HS-27A (cell line): ENCODE measurements around the gene RPL38.

Source experiments
- DNase-seq: peaks from one replicate; pipeline ENCODE4 v3.0.0-alpha.2; 2012; ENCODE audit warnings: low read depth, missing footprints

Gene RPL38

DNA sequence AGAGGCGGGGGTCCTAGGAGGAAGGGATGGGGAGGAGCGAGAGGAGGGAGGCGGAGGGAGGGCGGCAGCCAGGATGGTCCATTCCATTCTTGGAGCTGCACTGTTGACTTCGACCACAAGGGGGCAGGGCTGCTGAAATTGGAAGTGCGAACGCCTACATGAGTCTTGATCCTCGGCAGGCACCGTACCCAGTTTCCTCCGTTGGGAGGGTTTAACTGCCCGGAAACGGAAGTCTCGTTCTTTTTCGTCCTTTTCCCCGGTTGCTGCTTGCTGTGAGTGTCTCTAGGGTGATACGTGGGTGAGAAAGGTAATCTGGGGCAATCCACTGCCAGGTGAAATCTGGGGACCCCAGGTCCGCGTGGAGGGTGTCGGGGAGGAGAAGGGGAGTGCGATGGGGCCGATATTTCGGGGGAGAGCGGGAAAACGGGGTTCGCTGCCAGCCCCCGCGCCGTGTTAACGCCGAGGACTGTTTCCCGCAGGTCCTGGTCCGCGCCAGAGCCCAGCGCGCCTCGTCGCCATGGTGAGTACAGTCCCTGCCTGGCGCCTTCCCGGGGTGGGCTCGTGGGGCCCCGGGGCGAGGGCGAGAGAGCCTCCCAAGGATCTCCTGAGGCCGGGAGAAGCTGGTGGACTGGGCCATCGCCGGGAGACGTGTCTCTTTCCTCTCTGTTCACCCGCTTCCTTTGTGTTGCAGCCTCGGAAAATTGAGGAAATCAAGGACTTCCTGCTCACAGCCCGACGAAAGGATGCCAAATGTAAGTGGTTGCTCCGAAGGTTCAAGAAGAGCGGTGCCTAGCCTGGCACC, at the start of gene RPL38:
Gene RPL38, plus strand, starts transcription at position 240 of the 802 bp plus-strand sequence. Its CDS starts 278 bp downstream, at position 518.
- DNase-seq, result peak; percentile 70

- no peak for DNase-seq
Observed at GRCh38 chr17:74153821-74154430, 49.6 kb upstream of the RPL38 start.

- DNase-seq, result no peak
Observed at GRCh38 chr17:74156878-74157277, 46.6 kb upstream of the RPL38 start.

DNA sequence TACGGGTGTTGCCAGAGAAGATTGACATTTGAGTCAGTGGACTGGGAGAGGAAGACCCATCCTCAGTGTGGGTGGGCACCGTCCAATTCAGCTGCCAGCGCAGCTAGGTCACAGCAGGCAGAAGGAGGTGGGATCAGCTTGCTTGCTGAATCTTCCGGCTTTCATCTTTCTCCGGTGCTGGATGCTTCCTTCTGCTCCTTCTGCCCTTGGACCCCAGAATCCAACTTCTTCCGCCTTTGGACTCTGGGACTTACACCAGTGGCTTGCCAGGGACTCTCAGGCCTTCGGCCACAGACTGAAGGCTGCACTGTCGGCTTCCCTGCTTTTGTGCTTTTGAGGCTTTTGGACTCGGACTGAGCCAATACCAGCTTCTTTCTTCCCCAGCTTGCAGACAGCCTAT, 46.1 kb upstream of the RPL38 start:
- no peak for DNase-seq

- no peak for DNase-seq
Observed at GRCh38 chr17:74158761-74159160, 44.7 kb upstream of the RPL38 start.

DNA sequence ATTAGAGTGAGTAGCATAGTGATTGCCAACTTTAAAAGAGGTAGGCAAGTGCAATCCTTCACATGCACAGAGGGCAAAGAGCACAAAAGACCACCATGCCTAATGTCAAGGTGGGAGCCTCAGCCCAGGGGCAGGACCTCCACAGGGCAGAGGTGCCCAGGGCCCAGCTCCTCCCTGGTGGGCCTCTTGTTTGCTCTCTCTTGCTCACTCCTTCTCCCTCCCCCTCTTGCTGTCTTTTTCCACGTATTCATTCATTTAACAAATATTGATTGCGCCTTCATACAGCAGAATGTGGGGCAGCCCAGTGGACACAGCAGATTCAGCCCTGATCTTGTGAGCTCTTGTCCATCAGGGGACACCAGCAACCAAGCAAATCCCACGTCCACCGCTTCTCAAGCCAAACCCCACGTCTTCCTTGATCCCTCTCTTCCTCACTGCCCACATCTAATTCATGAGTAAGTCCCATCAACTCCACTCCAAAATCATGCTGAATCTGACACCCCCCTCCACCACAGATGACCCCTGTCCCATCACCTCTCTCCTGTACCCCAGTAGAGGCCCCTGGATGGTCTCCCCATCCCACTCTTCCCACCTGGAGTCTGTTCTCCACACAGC, 44.1 kb upstream of the RPL38 start:
- DNase-seq, result no peak

GRCh38 chr17:74160656-74161502, 42.6 kb upstream of the RPL38 start:
- no peak for DNase-seq

- no peak for DNase-seq
Observed at GRCh38 chr17:74161503-74161875, 42.0 kb upstream of the RPL38 start.

DNA sequence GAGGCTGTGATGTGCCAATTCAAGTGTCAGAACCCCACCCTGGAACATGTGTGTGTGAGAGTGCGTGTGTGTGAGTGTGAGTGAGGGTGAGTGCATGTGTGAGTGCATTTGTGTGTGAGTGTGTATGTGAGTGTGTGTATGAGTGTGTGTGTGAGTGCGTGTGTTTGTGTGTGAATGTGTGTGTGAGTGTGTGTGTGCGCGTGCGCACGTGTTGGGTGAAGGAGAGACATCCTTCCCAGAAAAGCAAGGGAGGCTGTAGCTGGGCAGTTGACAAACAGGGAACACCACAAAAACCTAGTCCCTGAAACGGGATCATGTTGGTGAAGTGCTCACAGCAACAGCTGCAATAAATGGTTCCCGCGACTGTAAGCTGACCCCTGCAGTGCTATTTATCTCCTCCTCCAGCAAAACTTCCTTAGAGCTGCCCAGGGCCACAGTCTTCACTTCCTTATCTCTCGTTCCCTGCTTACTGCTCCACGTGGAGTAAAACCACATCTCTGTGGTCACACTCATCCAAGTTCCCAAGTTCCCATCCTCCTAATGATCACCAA, 40.1 kb upstream of the RPL38 start:
- no peak for DNase-seq

DNA sequence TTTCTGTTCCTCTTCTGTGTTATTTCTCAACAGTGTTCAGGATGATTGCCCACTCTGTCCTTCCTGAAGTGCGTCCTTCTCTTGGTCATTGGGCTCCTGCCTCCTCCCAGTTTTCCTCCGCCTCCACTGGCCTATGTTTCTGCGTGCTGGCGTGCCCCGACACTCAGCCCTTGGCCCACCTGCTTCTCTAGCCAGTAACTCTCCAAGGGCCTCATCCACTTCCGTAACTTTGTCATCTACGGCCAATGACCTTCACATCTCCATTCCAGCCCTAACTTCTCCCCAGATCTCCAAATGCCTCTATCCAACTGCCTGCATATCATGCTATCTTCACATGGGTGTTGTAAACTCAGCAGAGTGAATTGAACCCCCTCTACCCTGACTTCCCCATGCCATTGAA, 39.6 kb upstream of the RPL38 start:
- no peak for DNase-seq

DNA sequence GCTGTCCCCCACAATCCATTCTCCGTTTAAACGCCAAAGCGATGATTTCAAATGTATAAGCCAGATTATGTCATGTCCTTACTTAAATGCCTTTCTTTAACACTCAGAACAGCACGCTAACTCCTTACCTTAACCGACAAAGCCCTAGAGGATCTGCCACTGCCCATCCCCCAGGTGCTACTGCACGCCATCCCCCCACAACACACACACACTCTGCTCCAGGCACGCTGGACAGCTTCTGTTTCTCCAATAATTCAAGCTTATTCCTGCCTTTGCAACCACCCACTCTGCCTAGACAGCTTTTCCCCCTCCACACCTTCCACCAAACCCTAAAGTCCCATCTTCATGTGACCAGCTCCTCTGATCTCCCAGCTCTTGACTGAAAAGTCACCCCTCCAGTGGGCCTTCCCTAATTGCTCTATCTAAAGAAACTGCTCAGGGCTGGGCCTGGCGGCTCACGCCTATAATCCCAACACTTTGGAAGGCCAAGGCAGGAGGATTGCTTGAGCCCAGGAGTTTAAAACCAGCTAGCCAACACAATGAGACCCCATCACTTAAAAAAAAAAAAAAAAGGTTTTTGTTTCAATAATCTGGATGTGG, 38.9 kb upstream of the RPL38 start:
- DNase-seq, result no peak

DNA sequence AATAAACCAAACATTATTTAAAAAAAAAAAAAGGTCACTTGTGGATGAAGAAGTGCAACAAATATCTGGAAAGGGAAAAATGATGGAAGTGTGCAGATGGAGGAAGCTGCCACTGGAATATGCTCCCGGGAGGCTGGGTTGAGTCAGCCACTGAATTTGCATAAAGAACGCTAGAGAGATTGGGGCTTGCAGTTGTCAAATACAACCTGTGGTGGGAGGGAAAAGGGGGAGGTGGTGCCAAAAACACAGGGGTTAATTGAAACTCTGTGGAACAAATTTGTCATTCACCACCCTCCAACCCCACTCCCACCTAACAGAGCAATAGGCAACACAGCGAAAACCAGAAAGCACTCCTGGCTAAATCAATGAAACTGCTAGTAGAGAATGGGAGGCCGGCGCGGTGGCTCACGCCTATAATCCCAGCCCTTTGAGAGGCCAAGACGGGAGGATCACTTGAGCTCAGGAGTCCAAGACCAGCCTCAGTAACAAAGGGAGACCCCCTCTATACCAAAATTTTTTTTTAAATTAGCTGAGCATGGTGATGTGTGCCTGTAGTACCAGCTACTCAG, 37.6 kb upstream of the RPL38 start:
- DNase-seq, result no peak

- DNase-seq, result no peak
Observed at GRCh38 chr17:74170924-74171323, 32.6 kb upstream of the RPL38 start.

- no peak for DNase-seq
Observed at GRCh38 chr17:74172700-74173099, 30.8 kb upstream of the RPL38 start.

- no peak for DNase-seq
Observed at GRCh38 chr17:74176546-74177001, 26.9 kb upstream of the RPL38 start.

- DNase-seq, result no peak
Observed at GRCh38 chr17:74177018-74177450, 26.4 kb upstream of the RPL38 start.

DNA sequence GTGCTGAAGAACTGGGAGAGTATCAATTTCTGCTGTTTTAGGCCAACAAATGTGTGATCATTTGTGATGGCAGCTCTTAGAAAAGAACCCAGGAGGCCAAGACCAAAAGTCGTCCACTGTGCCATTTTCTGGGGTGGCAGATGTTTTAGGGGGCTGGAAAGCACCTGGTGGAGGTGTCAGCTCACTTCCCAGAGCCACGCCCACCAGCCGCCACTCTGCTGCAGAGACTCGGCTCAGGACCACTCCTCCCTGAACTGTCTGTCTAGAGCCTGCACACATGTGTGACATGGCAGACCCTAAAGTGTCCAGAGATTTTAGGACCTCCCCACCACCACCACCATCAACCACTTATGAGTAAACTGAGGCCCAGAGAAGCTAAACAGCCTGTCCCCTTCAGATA, 23.9 kb upstream of the RPL38 start:
- no peak for DNase-seq

DNA sequence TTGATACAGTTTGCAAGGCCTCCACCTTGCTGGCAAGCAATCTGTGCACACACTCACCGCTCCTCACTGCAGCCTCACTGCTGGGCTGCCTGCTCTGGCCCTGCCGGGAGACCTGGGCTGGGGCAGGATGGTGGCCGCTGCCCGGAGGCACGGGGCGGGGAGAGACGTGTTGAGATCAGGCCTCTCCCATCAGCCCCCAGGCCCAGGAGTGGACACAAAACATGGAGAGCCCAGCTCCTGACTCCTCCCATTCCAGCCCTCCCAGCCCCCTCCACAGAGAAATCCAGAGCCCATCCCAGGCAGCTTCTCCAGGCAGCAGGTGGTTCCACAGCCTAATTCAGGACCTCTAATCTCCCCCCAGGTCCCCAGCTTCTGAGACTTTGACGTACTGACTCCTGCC, 23.1 kb upstream of the RPL38 start:
- no peak for DNase-seq

GRCh38 chr17:74181341-74181740, 22.1 kb upstream of the RPL38 start:
- DNase-seq, result no peak

GRCh38 chr17:74182041-74182723, 21.3 kb upstream of the RPL38 start:
- no peak for DNase-seq

DNA sequence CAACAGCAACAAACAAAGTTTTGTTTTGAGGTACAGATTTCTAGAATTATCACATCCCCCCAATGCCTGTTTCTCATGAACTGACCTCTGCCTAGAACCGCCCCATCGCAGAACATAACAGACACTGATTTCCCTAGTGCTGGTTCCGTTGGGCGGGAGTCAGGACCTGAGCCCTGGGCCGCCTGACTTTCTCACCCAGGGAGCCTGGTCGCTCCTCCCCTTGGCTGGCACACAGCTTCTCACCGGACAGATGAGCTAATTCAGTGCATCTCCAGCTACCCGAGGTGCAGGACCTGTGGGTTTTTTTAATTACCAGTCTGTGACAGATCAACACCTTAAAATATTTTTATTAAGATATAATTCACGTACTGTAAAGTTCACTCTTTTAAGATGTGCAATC, 20.1 kb upstream of the RPL38 start:
- DNase-seq, result no peak
